ENCODE measurements around the gene PDE4D.

The PDE4D gene

DNA sequence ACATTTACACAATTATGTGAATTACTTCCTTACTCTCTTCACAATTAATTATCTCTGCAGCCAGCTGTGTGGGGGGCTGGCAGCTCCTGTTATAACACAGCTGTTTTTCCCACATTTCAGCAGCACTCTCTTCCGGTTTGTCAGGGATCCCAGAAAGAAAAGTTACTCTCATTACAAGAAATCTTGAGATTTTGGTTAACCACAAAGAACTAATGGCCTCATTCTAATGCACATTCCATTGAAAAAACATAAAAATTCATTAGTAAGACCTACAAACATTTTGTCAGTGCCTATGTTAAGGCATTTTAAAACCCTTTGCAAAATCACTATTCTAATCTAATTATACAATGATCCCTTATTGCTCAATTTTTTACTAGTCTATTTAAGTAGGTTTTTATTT is 64.1 kb downstream of the PDE4D start:
- ChIA-PET CTCF (no interaction called here), POLR2A (no interaction called here)
- DNase-seq (ENCODE audit: extremely low spot score): no peak
- TF ChIP-seq L3MBTL2 (conservative IDR thresholded peaks at IDR 0.05): no peak
- no peak for TF ChIP-seq HDGF (IDR thresholded peaks at IDR 0.05; ENCODE audit: borderline replicate concordance)
- no peak for TF ChIP-seq NFRKB (IDR thresholded peaks at IDR 0.05)

DNA sequence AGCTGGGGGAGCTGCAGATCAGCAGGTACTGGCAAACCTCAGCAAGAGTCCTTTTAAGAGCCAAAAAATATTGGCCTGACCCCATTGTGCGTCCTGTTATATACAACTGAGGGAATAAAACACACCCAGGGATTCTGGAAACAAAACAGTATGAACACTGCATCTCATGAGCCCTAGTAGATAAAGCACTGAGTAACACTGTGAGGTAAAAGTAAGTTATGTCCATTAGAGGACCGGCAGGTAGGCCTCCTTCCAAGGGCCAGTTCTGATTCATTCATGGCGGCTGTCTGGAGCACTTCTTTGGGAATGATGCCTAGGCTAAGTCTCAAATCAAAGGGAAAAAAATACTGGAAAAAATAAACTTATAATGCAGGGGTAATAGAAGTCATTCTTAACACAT is 64.9 kb downstream of the PDE4D start:
- ChIA-PET POLR2A (no interaction called here), CTCF (no interaction called here)
- no peak for DNase-seq (ENCODE audit: extremely low spot score)
- TF ChIP-seq HDGF (IDR thresholded peaks at IDR 0.05; ENCODE audit: borderline replicate concordance) (no peak), LEF1 (IDR thresholded peaks at IDR 0.05; ENCODE audit: borderline replicate concordance) (no peak), TARDBP (IDR thresholded peaks at IDR 0.05) (no peak), CTBP1 (IDR thresholded peaks at IDR 0.05; ENCODE audit: borderline replicate concordance) (no peak), SUZ12 (IDR thresholded peaks at IDR 0.05) (no peak), ZNF384 (IDR thresholded peaks at IDR 0.05) (no peak), NFRKB (IDR thresholded peaks at IDR 0.05) (no peak)

DNA sequence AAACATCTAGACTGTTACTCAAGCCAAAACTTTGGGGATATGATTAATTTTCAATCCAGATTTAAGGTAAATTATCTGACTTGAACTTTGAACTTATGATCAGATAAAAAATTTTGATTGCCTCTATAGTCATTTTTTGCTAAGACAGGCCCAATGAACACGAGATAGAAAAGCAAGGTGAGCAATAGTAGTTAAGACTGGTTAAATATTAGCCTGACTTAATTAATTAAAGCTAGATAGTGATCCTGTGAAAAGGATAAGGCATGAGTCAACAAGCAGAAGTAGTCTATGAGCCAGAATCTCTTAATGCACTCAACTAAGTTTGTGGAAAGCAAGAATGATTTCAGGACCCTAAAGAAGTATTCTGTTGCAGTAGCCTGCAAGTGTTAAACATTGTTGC is 66.5 kb downstream of the PDE4D start:
- POLR2A ChIA-PET: no interaction called here

DNA sequence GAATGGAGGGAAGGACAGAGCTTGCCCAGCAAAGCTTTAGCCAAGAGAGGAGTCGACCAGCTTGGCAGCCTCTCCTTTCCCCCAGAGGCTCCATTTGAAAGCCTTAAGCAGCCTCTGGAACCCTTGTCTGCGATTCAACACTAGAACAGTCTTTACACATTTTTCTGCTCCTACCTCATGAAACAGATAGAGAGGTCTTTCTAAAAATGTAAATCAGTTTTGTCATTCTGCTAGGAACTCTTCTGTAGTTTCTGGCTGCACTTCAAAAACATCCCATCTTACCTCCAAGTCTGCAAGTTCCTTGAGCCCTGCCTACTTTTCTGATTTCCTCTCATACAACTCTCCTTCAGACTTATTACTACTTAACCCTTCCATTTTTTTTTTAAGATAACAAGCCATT is 70.1 kb downstream of the PDE4D start:
- CTCF ChIA-PET: no interaction called here
- POLR2A ChIA-PET: no interaction called here
- no peak for DNase-seq (ENCODE audit: extremely low spot score)
- TF ChIP-seq L3MBTL2 (conservative IDR thresholded peaks at IDR 0.05): no peak
- TF ChIP-seq, protein P1, sequence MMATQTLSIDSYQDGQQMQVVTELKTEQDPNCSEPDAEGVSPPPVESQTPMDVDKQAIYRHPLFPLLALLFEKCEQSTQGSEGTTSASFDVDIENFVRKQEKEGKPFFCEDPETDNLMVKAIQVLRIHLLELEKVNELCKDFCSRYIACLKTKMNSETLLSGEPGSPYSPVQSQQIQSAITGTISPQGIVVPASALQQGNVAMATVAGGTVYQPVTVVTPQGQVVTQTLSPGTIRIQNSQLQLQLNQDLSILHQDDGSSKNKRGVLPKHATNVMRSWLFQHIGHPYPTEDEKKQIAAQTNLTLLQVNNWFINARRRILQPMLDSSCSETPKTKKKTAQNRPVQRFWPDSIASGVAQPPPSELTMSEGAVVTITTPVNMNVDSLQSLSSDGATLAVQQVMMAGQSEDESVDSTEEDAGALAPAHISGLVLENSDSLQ (IDR thresholded peaks at IDR 0.05): no peak
- TF ChIP-seq ARNT (IDR thresholded peaks at IDR 0.05): no peak
- TF ChIP-seq FOXK2 (IDR thresholded peaks at IDR 0.05): no peak
- no peak for TF ChIP-seq ELF4 (IDR thresholded peaks at IDR 0.05)
- TF ChIP-seq FOXA1 (IDR thresholded peaks at IDR 0.05): no peak
- no peak for TF ChIP-seq HDGF (IDR thresholded peaks at IDR 0.05; ENCODE audit: borderline replicate concordance)
- TF ChIP-seq SUZ12 (IDR thresholded peaks at IDR 0.05): no peak
- TF ChIP-seq BHLHE40 (IDR thresholded peaks at IDR 0.05; ENCODE audit: borderline replicate concordance): no peak
- no peak for TF ChIP-seq FOXM1 (IDR thresholded peaks at IDR 0.05; ENCODE audit: borderline replicate concordance)
- TF ChIP-seq TARDBP (IDR thresholded peaks at IDR 0.05): no peak
- no peak for TF ChIP-seq NFRKB (IDR thresholded peaks at IDR 0.05)
- TF ChIP-seq SP1 (IDR thresholded peaks at IDR 0.05): no peak

More for the DNA sequence above, 66.5 kb downstream of the PDE4D start:
- CTCF ChIA-PET: no interaction called here
- DNase-seq (ENCODE audit: extremely low spot score): no peak
- no peak for TF ChIP-seq CTBP1 (IDR thresholded peaks at IDR 0.05; ENCODE audit: borderline replicate concordance)

DNA sequence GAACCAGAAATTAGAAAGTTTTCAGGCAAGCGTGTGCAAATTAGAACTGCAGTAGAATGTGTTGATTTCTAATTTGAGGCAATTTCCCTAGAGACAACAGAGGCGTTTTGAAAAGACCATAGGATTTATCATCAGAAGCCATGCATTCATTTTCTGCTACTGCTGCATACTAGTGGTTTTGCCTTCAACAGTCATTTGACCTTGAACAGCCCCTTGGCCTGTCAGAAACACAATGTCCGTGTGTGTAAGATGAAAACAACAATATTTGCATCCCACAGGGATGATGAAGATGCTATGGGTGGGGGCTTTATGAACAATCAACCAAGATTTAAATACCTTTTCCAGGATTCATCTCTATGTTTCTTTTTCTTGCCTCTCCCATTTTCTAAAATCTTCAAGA is 73.7 kb downstream of the PDE4D start:
- POLR2A ChIA-PET: no interaction called here
- no peak for DNase-seq (ENCODE audit: extremely low spot score)
- CTCF ChIA-PET: interaction anchor here (1.7 kb wide), 1 partner anchor 10 kb away, joined by 13 read pairs; no protein-coding TSS in a partner anchor
- TF ChIP-seq ELF4 (IDR thresholded peaks at IDR 0.05) (no peak), LEF1 (IDR thresholded peaks at IDR 0.05; ENCODE audit: borderline replicate concordance) (no peak), FOXA1 (IDR thresholded peaks at IDR 0.05) (no peak), BHLHE40 (IDR thresholded peaks at IDR 0.05; ENCODE audit: borderline replicate concordance) (no peak), HDGF (IDR thresholded peaks at IDR 0.05; ENCODE audit: borderline replicate concordance) (no peak), ZNF384 (IDR thresholded peaks at IDR 0.05) (no peak), ARNT (IDR thresholded peaks at IDR 0.05) (no peak)
- TF ChIP-seq, protein P1 (IDR thresholded peaks at IDR 0.05): no peak

DNA sequence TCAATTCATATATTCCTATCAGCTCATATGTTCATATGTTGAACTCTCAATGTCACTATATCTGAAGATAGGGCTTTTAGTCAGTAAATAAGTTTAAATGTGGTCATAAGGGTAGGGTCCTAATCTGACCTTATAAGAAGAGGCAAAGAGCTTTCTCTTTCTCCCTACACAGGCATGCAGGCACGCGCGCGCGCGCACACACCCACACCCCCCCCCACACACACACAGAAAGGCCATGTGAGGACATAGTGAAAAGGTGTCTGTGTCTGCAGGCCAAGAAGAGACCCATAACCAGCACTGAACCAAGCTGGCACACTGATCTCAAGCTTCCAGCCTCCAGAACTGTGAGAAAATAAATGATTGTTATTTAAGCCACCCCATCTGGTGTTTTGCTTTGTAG is 76.0 kb downstream of the PDE4D start:
- ChIA-PET CTCF (no interaction called here), POLR2A (no interaction called here)
- DNase-seq (ENCODE audit: extremely low spot score): no peak
- TF ChIP-seq, protein P1 (IDR thresholded peaks at IDR 0.05): no peak
- TF ChIP-seq HDGF (IDR thresholded peaks at IDR 0.05; ENCODE audit: borderline replicate concordance) (no peak), ZNF384 (IDR thresholded peaks at IDR 0.05) (no peak), FOXM1 (IDR thresholded peaks at IDR 0.05; ENCODE audit: borderline replicate concordance) (no peak), TARDBP (IDR thresholded peaks at IDR 0.05) (no peak), NFRKB (IDR thresholded peaks at IDR 0.05) (no peak), L3MBTL2 (conservative IDR thresholded peaks at IDR 0.05) (no peak), LEF1 (IDR thresholded peaks at IDR 0.05; ENCODE audit: borderline replicate concordance) (no peak), FOXK2 (IDR thresholded peaks at IDR 0.05) (no peak), FOXA1 (IDR thresholded peaks at IDR 0.05) (no peak), BHLHE40 (IDR thresholded peaks at IDR 0.05; ENCODE audit: borderline replicate concordance) (no peak), CTBP1 (IDR thresholded peaks at IDR 0.05; ENCODE audit: borderline replicate concordance) (no peak), SUZ12 (IDR thresholded peaks at IDR 0.05) (no peak), ARNT (IDR thresholded peaks at IDR 0.05) (no peak), SP1 (IDR thresholded peaks at IDR 0.05) (no peak), ELF4 (IDR thresholded peaks at IDR 0.05) (no peak)

DNA sequence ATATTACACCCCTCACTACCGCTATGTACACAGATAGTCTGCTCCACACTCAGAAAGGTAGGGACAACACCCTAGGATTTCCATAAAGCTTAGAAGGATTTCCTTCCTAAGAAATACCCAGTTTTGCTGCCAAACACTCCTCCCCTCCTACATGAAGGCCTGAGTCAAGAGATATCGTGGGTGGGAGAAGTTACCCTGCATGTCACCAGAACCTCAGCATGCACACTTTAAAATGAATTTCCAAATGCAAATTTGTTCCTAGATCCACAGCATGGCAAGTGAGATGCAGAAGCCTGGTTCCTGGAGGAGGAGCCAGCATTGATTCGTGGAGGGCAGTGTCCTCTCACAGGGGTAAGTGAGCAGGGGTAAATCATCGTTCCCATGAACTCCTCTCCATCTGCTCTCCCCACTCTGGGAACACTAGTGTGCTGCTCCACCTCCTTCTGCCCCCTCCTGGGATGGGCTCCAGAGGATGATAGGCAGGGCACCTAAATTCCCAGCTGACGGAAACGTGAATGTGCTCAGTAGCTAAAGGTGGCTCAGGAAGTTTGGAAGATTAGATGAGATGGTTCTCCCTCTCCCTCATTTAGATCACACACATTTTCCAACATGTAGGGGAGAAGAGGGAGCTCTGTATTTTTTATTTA is 76.7 kb downstream of the PDE4D start:
- ChIA-PET POLR2A (no interaction called here), CTCF (no interaction called here)
- DNase-seq (ENCODE audit: extremely low spot score): no peak
- TF ChIP-seq HDGF (IDR thresholded peaks at IDR 0.05; ENCODE audit: borderline replicate concordance) (no peak), ZNF384 (IDR thresholded peaks at IDR 0.05) (no peak), SUZ12 (IDR thresholded peaks at IDR 0.05) (no peak), LEF1 (IDR thresholded peaks at IDR 0.05; ENCODE audit: borderline replicate concordance) (no peak), ELF4 (IDR thresholded peaks at IDR 0.05) (no peak), ARNT (IDR thresholded peaks at IDR 0.05) (no peak), CTBP1 (IDR thresholded peaks at IDR 0.05; ENCODE audit: borderline replicate concordance) (no peak), FOXA1 (IDR thresholded peaks at IDR 0.05) (no peak), L3MBTL2 (conservative IDR thresholded peaks at IDR 0.05) (no peak), BHLHE40 (IDR thresholded peaks at IDR 0.05; ENCODE audit: borderline replicate concordance) (no peak), SP1 (IDR thresholded peaks at IDR 0.05) (no peak), FOXM1 (IDR thresholded peaks at IDR 0.05; ENCODE audit: borderline replicate concordance) (no peak)

Data from HEK293T (cell line).